ENCODE measurements around the gene PTPRD. TPM values are rescaled to one million over a fixed set of nuclear protein-coding genes. Genes with fewer than 3 reads are reported as not detected.

PTPRD gene
- total RNA-seq, 1 donor from 2014 or later = 136 TPM

DNA sequence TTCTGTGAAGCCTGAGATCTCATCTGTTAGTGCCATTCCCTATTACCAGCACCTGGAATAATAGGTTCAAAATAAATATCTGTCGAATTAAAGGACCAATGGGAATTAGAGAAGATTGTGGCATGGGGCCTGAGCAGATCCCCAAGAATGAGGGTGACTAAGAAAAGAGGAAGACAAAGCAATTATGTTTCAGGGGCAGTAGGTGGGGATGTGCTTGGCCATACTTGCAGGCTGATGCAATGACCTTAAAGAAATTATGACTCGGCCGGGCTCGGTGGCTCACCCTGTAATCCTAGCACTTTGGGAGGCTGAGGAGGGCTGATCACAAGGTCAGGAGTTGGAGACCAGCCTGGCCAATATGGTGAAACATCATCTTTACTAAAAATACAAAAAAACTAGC lies 562.8 kb downstream of the PTPRD start:
- H3K9ac ChIP-seq = no peak overlapping the region
- H3K79me2 ChIP-seq (ENCODE audit: low read depth) = no peaks in the 10 kb centered on the region
- peaks cover 5% of the 10 kb centered on the region for H3K4me1 ChIP-seq
- Mint-ChIP-seq H3K4me3 (no peak overlapping the region), H3K27ac (no peak overlapping the region), H3K9me3 (no peaks in the 10 kb centered on the region), H3K36me3 (no peaks in the 10 kb centered on the region), H3K4me1 (peaks cover 4% of the 10 kb centered on the region), H3K27me3 (ENCODE audit: insufficient read depth, low read depth) (no peaks in the 10 kb centered on the region)
- H3K4me3 ChIP-seq = no peak overlapping the region
- no peaks in the 10 kb centered on the region for H3K27me3 ChIP-seq
- no peak overlapping the region for H3K27ac ChIP-seq
- H3F3A ChIP-seq (ENCODE audit: low read depth) = no peaks in the 10 kb centered on the region
- no peaks in the 10 kb centered on the region for H4K20me1 ChIP-seq (ENCODE audit: low read depth)
- no peak overlapping the region for H3K4me2 ChIP-seq
- no peaks in the 10 kb centered on the region for H3K36me3 ChIP-seq
- TF ChIP-seq CTCF (IDR thresholded peaks at IDR 0.05) (no peak), EZH2phosphoT487 (IDR thresholded peaks at IDR 0.05) (no peak), EZH2 (IDR thresholded peaks at IDR 0.05) (no peak)
- H2AFZ ChIP-seq (replicated peaks) = no peak overlapping the region
- DNase-seq (ENCODE audit: low spot score) = no peak
- H3K9me3 ChIP-seq (ENCODE audit: low read depth) = no peaks in the 10 kb centered on the region

- H3K79me2 ChIP-seq (ENCODE audit: low read depth) = no peaks in the 10 kb centered on the region
- no peak overlapping the region for H3K4me2 ChIP-seq
- TF ChIP-seq EZH2 (IDR thresholded peaks at IDR 0.05) (no peak), EZH2phosphoT487 (IDR thresholded peaks at IDR 0.05) (no peak), CTCF (IDR thresholded peaks at IDR 0.05) (no peak)
- Mint-ChIP-seq H3K9me3 (no peaks in the 10 kb centered on the region), H3K4me1 (peaks cover 4% of the 10 kb centered on the region), H3K27me3 (ENCODE audit: insufficient read depth, low read depth) (no peaks in the 10 kb centered on the region), H3K36me3 (no peaks in the 10 kb centered on the region), H3K27ac (no peak overlapping the region), H3K4me3 (no peak overlapping the region)
- no peak overlapping the region for H3K9ac ChIP-seq
- no peak for DNase-seq (ENCODE audit: low spot score)
- H3K27ac ChIP-seq = no peak overlapping the region
- H3K36me3 ChIP-seq = no peaks in the 10 kb centered on the region
- H3F3A ChIP-seq (ENCODE audit: low read depth) = no peaks in the 10 kb centered on the region
- no peaks in the 10 kb centered on the region for H3K9me3 ChIP-seq (ENCODE audit: low read depth)
- H3K4me1 ChIP-seq = no peaks in the 10 kb centered on the region
- no peaks in the 10 kb centered on the region for H3K27me3 ChIP-seq
- H4K20me1 ChIP-seq (ENCODE audit: low read depth) = no peaks in the 10 kb centered on the region
- H2AFZ ChIP-seq (replicated peaks) = no peak overlapping the region
- no peak overlapping the region for H3K4me3 ChIP-seq
These were observed 563.8 kb downstream of the PTPRD start for GRCh38 chr9:10048994-10049393.

DNA sequence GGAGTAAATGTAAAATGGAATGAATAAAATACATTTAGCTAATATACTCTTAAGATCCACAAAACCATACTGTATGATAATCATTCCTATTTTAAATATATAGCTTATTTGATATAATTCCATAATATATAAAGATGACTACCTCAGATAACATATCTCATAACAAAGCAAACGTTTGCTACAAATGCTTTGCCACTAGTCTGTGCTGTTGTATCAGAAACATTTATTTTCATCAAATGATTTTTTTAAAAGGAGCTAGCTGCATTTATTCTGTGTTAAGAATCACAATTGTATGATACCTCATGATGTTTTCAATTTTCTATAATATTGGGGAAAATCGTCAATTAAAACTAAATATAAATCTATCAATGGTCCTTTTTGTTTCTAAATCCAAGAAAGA lies 567.2 kb downstream of the PTPRD start:
- Mint-ChIP-seq H3K27ac (no peak overlapping the region), H3K9me3 (no peaks in the 10 kb centered on the region), H3K27me3 (ENCODE audit: insufficient read depth, low read depth) (no peaks in the 10 kb centered on the region)

More for the DNA sequence above, 567.2 kb downstream of the PTPRD start:
- no peak overlapping the region for H3K4me3 Mint-ChIP-seq
- Histone ChIP-seq H4K20me1 (ENCODE audit: low read depth) (no peaks in the 10 kb centered on the region), H3K36me3 (no peaks in the 10 kb centered on the region), H3K4me1 (no peaks in the 10 kb centered on the region), H2AFZ (replicated peaks) (no peak overlapping the region), H3F3A (ENCODE audit: low read depth) (no peaks in the 10 kb centered on the region), H3K4me2 (no peak overlapping the region), H3K27me3 (no peaks in the 10 kb centered on the region), H3K27ac (no peak overlapping the region), H3K9ac (no peak overlapping the region), H3K4me3 (no peak overlapping the region), H3K9me3 (ENCODE audit: low read depth) (no peaks in the 10 kb centered on the region), H3K79me2 (ENCODE audit: low read depth) (no peaks in the 10 kb centered on the region)
- no peaks in the 10 kb centered on the region for H3K36me3 Mint-ChIP-seq
- TF ChIP-seq CTCF (IDR thresholded peaks at IDR 0.05) (peak; percentile 42), EZH2phosphoT487 (IDR thresholded peaks at IDR 0.05) (no peak)
- DNase-seq (ENCODE audit: low spot score) = no peak
- H3K4me1 Mint-ChIP-seq = peaks cover 4% of the 10 kb centered on the region

All from neural progenitor cell (in vitro differentiated cells).